Activated CD4-positive, alpha-beta T cell treated with anti-CD3 and anti-CD28 coated beads, Interleukin-2, Interleukin-6, amounts not matched to agents 100 ng/mL and 50 ng/mL, durations not matched to agents 16 hours and 8 hours (primary cell): Measurements from ENCODE around the gene SLC25A45.

ENCODE experiments used
- DNase-seq: peaks from one replicate; pipeline ENCODE4 v3.0.0-alpha.2; 2020

The SLC25A45 gene

GRCh38 chr11:65404210-65404609 lies 21.8 kb upstream of the SLC25A45 start:
- DNase-seq = no peak

- no peak for DNase-seq
Measured at GRCh38 chr11:65403607-65404121, 21.2 kb upstream of the SLC25A45 start.

GRCh38 chr11:65402790-65403189 lies 20.3 kb upstream of the SLC25A45 start:
- DNase-seq = no peak

GRCh38 chr11:65401803-65402248 lies 19.4 kb upstream of the SLC25A45 start:
- no peak for DNase-seq

GRCh38 chr11:65401073-65401802 lies 18.8 kb upstream of the SLC25A45 start:
- no peak for DNase-seq

GRCh38 chr11:65400307-65401072 lies 18.0 kb upstream of the SLC25A45 start:
- DNase-seq = no peak

DNA sequence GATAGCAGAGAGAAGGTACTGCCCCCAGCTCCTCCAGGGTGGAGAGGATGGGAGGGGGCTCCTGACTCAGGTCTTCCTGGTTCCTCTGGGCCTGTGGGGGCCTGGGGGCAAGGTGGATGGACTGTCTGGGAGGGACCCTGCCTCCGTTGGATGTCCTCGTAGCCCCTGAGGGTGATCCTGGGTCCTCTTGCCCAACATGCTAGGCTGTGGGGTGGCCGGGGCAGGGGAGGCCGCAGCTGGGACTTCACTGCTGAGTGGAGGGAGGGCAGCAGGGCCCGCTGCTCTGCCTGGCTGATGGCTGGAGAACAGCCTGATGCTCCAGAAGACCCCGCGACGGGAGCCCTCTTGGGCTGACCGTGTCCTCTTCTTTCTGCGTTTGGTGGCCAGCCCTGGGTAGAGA lies 17.4 kb upstream of the SLC25A45 start:
- no peak for DNase-seq

GRCh38 chr11:65399249-65399648 lies 16.8 kb upstream of the SLC25A45 start:
- DNase-seq = no peak

- no peak for DNase-seq
Measured at GRCh38 chr11:65398362-65398910, 16.0 kb upstream of the SLC25A45 start.

GRCh38 chr11:65396769-65397745 lies 14.6 kb upstream of the SLC25A45 start:
- DNase-seq = no peak

DNA sequence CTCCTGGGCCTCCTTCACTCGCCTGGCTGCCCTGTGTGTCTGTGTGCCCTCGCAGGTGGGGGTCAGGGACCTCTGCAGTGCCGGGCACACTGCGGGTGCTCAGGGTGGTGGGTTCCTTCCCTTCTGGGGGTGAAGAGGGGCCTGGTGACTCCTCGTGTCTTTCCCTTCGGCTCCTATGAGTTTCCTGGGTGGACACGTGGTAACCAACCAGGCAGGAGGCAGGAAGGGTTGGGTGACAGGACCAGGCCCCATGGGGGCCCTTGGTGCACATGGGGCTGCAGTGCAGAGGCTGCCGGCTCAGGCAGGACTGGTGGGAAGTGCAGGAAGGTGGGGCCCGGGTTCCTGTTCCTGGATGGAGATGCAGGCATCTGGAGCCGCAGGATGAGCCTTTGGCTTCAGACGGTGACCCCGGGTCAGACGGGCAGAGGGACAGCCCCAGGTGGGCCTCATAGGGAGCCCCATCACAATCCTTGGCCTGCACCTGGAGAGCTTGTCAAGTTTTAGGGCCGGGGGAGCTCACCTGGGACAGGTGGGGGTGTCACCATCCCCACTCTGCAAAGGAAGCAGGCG lies 13.6 kb upstream of the SLC25A45 start:
- no peak for DNase-seq

DNA sequence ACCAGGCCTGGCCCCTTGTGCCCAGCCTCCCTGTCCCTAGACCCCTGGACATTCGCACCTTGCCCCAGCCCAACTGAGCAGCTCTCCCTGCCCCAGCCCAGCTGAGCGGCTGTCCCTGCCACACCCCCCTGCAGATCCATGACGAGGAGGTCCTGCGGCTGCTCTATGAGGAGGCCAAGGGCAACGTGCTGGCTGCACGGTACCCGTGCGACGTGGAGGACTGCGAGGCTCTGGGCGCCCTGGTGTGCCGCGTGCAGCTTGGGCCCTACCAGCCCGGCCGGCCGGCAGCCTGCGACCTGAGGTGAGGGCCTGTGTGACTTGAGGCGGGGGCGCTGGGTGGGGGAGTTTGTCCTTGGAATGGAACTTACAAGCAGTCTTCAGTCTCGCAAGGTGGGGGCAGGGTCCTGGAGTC lies 11.7 kb upstream of the SLC25A45 start:
- no peak for DNase-seq

- no peak for DNase-seq
Measured at GRCh38 chr11:65393513-65394079, 11.2 kb upstream of the SLC25A45 start.

- no peak for DNase-seq
Measured at GRCh38 chr11:65392899-65393298, 10.5 kb upstream of the SLC25A45 start.

DNA sequence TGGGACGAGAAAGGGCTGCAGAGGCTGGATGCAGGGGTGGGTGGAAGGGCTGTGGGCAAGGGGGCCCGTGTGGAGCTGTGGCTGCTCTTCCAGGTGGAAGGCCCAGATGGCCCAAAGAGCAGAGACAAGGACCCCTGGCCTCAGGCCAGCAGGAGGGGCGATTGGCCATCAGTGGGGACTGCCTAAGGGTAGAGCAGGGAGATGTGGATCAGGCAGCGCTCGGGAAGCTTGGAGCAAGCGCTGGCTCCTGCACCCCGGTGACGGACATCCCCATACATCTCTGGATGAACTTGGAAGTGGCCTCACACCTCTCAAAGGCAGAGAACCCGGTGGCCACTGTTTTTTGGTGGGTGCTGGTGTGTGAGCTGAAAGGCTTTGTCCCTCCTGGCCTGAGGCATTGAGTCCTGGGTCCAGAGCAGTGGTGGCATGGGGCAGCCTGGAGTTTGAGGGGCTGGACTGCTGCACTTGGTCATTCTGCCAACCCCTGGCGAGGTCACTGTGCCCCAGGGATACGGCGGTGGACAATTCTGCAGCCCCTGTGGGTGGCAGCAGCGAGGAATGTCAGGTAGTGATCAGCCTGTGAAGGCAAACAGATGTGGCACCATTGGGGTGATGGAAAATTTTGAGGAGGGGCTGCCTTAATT lies 9.9 kb upstream of the SLC25A45 start:
- no peak for DNase-seq

GRCh38 chr11:65390996-65391395 lies 8.6 kb upstream of the SLC25A45 start:
- no peak for DNase-seq

GRCh38 chr11:65390099-65390941 lies 7.9 kb upstream of the SLC25A45 start:
- no peak for DNase-seq

- DNase-seq = no peak
Measured at GRCh38 chr11:65389294-65389980, 7.0 kb upstream of the SLC25A45 start.

GRCh38 chr11:65388731-65389130 lies 6.3 kb upstream of the SLC25A45 start:
- peak; percentile 40 for DNase-seq
